ENCODE results near the gene LPAR3.

Gene LPAR3

DNA sequence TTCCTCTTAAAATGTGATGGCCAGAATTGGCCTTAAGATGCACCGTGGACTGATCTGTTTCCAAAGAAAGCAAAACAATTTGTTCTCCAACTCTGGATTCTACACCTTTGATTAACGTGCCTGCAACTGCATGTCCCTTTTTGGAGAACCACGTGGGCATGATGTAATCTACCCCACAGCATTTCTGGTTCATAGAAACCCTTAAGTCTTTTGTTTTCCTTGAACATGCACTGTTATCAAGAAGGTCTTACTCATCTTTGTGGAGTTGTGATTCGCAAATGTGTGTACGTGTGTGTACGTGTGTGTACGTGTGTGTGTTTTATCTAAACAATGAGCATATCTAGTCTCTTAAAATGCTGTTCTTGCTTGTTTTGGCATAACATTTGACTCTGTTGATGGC is 57.8 kb downstream of the LPAR3 start:
- CTCF ChIA-PET: no interaction called here
- H3K36me3 ChIP-seq (ENCODE audit: control insufficient read depth in 2 of 2, insufficient read depth in 1 of 2, low read length in 2 of 2): no peaks in the 10 kb centered on the region
- POLR2A ChIA-PET: no interaction called here
- no peak overlapping the region for H3K27ac ChIP-seq (ENCODE audit: extremely low read depth, low read depth, low read length)
- no peaks in the 10 kb centered on the region for H3K9me3 ChIP-seq (ENCODE audit: control insufficient read depth, insufficient read depth, low read depth, low read length)
- H3K4me3 ChIP-seq (ENCODE audit: low read depth, low read length): no peak overlapping the region
- H3K4me1 ChIP-seq (ENCODE audit: control insufficient read depth, insufficient read depth, low read length): peaks cover 8% of the 10 kb centered on the region; the same call in 1 of the 2 replicates
- TF ChIP-seq HOXC10 (CRISPR knock-in tag; IDR thresholded peaks at IDR 0.05): no peak
- TF ChIP-seq TRIM28 (IDR thresholded peaks at IDR 0.05; ENCODE audit: borderline replicate concordance, low read length): peak; percentile 47; the same call in 1 of the 2 replicates
- TF ChIP-seq, protein P1, sequence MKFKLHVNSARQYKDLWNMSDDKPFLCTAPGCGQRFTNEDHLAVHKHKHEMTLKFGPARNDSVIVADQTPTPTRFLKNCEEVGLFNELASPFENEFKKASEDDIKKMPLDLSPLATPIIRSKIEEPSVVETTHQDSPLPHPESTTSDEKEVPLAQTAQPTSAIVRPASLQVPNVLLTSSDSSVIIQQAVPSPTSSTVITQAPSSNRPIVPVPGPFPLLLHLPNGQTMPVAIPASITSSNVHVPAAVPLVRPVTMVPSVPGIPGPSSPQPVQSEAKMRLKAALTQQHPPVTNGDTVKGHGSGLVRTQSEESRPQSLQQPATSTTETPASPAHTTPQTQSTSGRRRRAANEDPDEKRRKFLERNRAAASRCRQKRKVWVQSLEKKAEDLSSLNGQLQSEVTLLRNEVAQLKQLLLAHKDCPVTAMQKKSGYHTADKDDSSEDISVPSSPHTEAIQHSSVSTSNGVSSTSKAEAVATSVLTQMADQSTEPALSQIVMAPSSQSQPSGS (tag by site-specific recombination; IDR thresholded peaks at IDR 0.05; ENCODE audit: low read depth): peak; percentile 34; the same call in 1 of the 2 replicates
- TF ChIP-seq, protein P2, sequence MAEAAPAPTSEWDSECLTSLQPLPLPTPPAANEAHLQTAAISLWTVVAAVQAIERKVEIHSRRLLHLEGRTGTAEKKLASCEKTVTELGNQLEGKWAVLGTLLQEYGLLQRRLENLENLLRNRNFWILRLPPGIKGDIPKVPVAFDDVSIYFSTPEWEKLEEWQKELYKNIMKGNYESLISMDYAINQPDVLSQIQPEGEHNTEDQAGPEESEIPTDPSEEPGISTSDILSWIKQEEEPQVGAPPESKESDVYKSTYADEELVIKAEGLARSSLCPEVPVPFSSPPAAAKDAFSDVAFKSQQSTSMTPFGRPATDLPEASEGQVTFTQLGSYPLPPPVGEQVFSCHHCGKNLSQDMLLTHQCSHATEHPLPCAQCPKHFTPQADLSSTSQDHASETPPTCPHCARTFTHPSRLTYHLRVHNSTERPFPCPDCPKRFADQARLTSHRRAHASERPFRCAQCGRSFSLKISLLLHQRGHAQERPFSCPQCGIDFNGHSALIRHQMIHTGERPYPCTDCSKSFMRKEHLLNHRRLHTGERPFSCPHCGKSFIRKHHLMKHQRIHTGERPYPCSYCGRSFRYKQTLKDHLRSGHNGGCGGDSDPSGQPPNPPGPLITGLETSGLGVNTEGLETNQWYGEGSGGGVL (tag by site-specific recombination; IDR thresholded peaks at IDR 0.05): peak; percentile 46
- no peak for TF ChIP-seq ZNF548 (tag by site-specific recombination; IDR thresholded peaks at IDR 0.05)
- TF ChIP-seq ZNF558 (tag by site-specific recombination; IDR thresholded peaks at IDR 0.05): peak; percentile 58; the same call in 1 of the 2 replicates
- no peak for TF ChIP-seq ZNF837 (tag by site-specific recombination; IDR thresholded peaks at IDR 0.05)
- TF ChIP-seq ZNF37A (tag by site-specific recombination; IDR thresholded peaks at IDR 0.05): no peak
- TF ChIP-seq ZNF426 (tag by site-specific recombination; IDR thresholded peaks at IDR 0.05): no peak
- TF ChIP-seq, protein P3, sequence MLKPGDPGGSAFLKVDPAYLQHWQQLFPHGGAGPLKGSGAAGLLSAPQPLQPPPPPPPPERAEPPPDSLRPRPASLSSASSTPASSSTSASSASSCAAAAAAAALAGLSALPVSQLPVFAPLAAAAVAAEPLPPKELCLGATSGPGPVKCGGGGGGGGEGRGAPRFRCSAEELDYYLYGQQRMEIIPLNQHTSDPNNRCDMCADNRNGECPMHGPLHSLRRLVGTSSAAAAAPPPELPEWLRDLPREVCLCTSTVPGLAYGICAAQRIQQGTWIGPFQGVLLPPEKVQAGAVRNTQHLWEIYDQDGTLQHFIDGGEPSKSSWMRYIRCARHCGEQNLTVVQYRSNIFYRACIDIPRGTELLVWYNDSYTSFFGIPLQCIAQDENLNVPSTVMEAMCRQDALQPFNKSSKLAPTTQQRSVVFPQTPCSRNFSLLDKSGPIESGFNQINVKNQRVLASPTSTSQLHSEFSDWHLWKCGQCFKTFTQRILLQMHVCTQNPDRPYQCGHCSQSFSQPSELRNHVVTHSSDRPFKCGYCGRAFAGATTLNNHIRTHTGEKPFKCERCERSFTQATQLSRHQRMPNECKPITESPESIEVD (tag by site-specific recombination; IDR thresholded peaks at IDR 0.05): no peak
- peak; percentile 85 for TF ChIP-seq ZSCAN4 (tag by site-specific recombination; IDR thresholded peaks at IDR 0.05)
- peak; percentile 80 for TF ChIP-seq ZNF366 (tag by site-specific recombination; conservative IDR thresholded peaks at IDR 0.05)
- no peak for TF ChIP-seq ZNF664 (tag by site-specific recombination; IDR thresholded peaks at IDR 0.05)
- TF ChIP-seq FEZF1 (tag by site-specific recombination; IDR thresholded peaks at IDR 0.05): 0 out of 2 replicates have a peak, but pooled peaks have one; percentile 14
- peak; percentile 60 for TF ChIP-seq ZNF629 (tag by site-specific recombination; IDR thresholded peaks at IDR 0.05)
- TF ChIP-seq SETDB1 (IDR thresholded peaks at IDR 0.05; ENCODE audit: insufficient read length, low read length): no peak
- TF ChIP-seq ZBTB7A (tag by site-specific recombination; IDR thresholded peaks at IDR 0.05; ENCODE audit: low read depth): no peak
- no peak for TF ChIP-seq ZNF785 (tag by site-specific recombination; IDR thresholded peaks at IDR 0.05)
- TF ChIP-seq, protein P4, sequence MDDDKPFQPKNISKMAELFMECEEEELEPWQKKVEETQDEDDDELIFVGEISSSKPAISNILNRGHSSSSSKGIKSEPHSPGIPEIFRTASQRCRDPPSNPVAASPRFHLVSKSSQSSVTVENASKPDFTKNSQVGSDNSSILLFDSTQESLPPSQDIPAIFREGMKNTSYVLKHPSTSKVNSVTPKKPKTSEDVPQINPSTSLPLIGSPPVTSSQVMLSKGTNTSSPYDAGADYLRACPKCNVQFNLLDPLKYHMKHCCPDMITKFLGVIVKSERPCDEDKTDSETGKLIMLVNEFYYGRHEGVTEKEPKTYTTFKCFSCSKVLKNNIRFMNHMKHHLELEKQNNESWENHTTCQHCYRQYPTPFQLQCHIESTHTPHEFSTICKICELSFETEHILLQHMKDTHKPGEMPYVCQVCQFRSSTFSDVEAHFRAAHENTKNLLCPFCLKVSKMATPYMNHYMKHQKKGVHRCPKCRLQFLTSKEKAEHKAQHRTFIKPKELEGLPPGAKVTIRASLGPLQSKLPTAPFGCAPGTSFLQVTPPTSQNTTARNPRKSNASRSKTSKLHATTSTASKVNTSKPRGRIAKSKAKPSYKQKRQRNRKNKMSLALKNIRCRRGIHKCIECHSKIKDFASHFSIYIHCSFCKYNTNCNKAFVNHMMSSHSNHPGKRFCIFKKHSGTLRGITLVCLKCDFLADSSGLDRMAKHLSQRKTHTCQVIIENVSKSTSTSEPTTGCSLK (tag by site-specific recombination; IDR thresholded peaks at IDR 0.05): no peak
- TF ChIP-seq, protein P5, sequence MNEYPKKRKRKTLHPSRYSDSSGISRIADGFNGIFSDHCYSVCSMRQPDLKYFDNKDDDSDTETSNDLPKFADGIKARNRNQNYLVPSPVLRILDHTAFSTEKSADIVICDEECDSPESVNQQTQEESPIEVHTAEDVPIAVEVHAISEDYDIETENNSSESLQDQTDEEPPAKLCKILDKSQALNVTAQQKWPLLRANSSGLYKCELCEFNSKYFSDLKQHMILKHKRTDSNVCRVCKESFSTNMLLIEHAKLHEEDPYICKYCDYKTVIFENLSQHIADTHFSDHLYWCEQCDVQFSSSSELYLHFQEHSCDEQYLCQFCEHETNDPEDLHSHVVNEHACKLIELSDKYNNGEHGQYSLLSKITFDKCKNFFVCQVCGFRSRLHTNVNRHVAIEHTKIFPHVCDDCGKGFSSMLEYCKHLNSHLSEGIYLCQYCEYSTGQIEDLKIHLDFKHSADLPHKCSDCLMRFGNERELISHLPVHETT (tag by site-specific recombination; IDR thresholded peaks at IDR 0.05): 0 out of 2 replicates have a peak, but pooled peaks have one; percentile 45
- TF ChIP-seq SP3 (tag by site-specific recombination; IDR thresholded peaks at IDR 0.05): no peak
- no peak for TF ChIP-seq ZNF621 (tag by site-specific recombination; IDR thresholded peaks at IDR 0.05)
- peak; percentile 54 for TF ChIP-seq ZNF600 (tag by site-specific recombination; IDR thresholded peaks at IDR 0.05)
- no peak for TF ChIP-seq ZBTB20 (tag by site-specific recombination; IDR thresholded peaks at IDR 0.05)
- no peak for TF ChIP-seq ZNF521 (tag by site-specific recombination; IDR thresholded peaks at IDR 0.05)
- TF ChIP-seq ZBTB21 (tag by site-specific recombination; IDR thresholded peaks at IDR 0.05): no peak
- TF ChIP-seq ZNF830 (tag by site-specific recombination; IDR thresholded peaks at IDR 0.05; ENCODE audit: low read depth): no peak
- peak; percentile 26; the same call in 1 of the 2 replicates for TF ChIP-seq BCL11A (tag by site-specific recombination; IDR thresholded peaks at IDR 0.05; ENCODE audit: low read depth)
- TF ChIP-seq ZNF433 (tag by site-specific recombination; IDR thresholded peaks at IDR 0.05; ENCODE audit: low read depth): no peak
- TF ChIP-seq ZNF157 (tag by site-specific recombination; IDR thresholded peaks at IDR 0.05): no peak
- no peak for TF ChIP-seq ZNF112 (tag by site-specific recombination; IDR thresholded peaks at IDR 0.05)
